ENCODE measurements around the gene UNC79.

Gene UNC79

DNA sequence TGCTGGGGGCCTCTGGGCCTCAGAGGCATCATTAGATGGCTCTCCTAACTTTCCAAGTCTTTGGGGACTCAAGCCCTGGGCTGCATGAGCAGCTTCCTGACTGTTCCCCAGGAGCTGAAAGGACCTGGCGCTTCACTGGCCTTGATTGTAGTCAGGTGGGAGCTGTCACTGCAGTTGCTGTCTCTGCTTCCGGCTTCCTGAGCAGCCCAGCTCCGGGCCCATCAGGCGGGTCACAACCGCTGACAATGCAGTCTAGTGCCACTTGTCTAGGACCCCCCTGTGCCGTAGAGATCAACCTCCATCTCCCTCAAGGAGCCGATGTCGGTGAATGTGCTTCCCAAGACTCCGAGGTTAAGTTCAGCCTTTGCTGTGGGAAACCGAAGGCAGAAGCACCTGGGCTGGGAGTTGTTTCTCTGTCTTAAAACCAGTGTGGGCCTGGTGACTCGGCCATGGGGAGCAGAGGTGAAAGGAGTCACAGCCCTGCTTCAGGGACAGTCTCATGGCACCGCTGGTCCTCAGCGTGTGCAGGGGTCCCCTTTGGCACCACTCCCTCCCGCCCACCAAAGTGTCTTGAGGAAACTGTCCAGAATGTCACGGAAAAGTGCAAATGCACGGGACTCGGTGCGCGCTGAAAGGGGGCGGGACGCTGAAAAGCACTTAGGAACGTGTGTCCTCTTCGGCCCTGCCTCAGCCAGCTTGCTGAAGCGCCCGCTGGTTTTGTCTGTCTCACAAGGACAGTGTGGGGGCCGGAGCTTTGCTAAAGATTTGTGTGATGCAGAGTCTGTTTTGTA, 312.7 kb downstream of the UNC79 start:
- ATAC-seq = no peak
- no peaks in the 10 kb centered on the region for H3K4me1 Mint-ChIP-seq
- no peak overlapping the region for H3K4me3 Mint-ChIP-seq
- peaks cover 6% of the 10 kb centered on the region for H3K9me3 Mint-ChIP-seq
- DNase-seq (ENCODE audit: low spot score in 2 of 2) = no peak
- H3K36me3 Mint-ChIP-seq = no peaks in the 10 kb centered on the region
- H3K27ac Mint-ChIP-seq = no peak overlapping the region

GRCh38 chr14:93744176-93744575, 313.4 kb downstream of the UNC79 start:
- DNase-seq (ENCODE audit: low spot score in 2 of 2) = no peak
- ATAC-seq = no peak
- no peak overlapping the region for H3K4me3 Mint-ChIP-seq
- H3K36me3 Mint-ChIP-seq = no peaks in the 10 kb centered on the region
- no peak overlapping the region for H3K27ac Mint-ChIP-seq
- H3K9me3 Mint-ChIP-seq = peaks cover 6% of the 10 kb centered on the region
- no peaks in the 10 kb centered on the region for H3K4me1 Mint-ChIP-seq

- H3K9me3 Mint-ChIP-seq = peaks cover 6% of the 10 kb centered on the region
- H3K4me3 Mint-ChIP-seq = no peak overlapping the region
- ATAC-seq = no peak
- no peaks in the 10 kb centered on the region for H3K4me1 Mint-ChIP-seq
- no peak for DNase-seq (ENCODE audit: low spot score in 2 of 2)
- H3K27ac Mint-ChIP-seq = no peak overlapping the region
- no peaks in the 10 kb centered on the region for H3K36me3 Mint-ChIP-seq
Observed at GRCh38 chr14:93744876-93745275, 314.1 kb downstream of the UNC79 start.

DNA sequence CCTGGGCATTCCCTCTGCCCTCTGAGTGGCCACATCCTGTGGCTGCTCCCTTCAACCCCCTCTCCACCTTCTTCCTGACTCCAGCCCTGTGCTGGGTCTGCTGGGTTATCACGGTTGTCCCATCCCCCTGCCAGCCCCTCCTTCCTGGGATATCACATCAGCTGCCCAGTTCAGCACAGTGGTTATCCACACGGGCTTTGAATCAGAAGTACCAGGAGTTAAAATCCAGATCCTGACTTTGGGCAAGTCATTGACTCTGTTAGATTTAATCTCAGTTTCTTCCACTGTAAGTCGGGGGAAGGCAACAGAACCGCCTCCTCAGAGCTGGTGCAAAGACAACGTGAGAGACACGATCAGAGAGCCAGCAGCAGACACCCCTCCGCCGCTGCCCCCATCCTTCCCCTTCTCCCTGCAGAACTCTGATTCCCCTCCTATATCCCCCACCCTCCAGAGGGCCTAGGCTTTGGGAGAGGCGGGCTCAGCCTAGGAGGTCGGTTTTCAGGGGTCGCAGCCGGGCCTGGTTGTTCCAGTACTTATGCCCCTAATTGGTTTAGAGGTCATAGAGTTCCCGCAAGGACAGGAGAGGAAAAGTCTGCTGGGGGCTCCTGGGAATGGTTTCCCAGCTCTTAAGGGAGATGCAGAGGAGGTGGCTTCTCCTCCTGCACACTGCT, 315.0 kb downstream of the UNC79 start:
- no peak overlapping the region for H3K27ac Mint-ChIP-seq
- no peak for DNase-seq (ENCODE audit: low spot score in 2 of 2)
- ATAC-seq = no peak
- H3K4me1 Mint-ChIP-seq = no peaks in the 10 kb centered on the region
- H3K36me3 Mint-ChIP-seq = no peaks in the 10 kb centered on the region
- no peak overlapping the region for H3K4me3 Mint-ChIP-seq
- H3K9me3 Mint-ChIP-seq = peaks cover 6% of the 10 kb centered on the region

GRCh38 chr14:93747102-93747501, 316.4 kb downstream of the UNC79 start:
- H3K36me3 Mint-ChIP-seq = no peaks in the 10 kb centered on the region
- no peak for DNase-seq (ENCODE audit: low spot score in 2 of 2)
- no peak overlapping the region for H3K4me3 Mint-ChIP-seq
- peaks cover 6% of the 10 kb centered on the region for H3K9me3 Mint-ChIP-seq
- H3K27ac Mint-ChIP-seq = no peak overlapping the region
- no peaks in the 10 kb centered on the region for H3K4me1 Mint-ChIP-seq
- ATAC-seq = no peak

GRCh38 chr14:93747560-93747959, 316.8 kb downstream of the UNC79 start:
- Mint-ChIP-seq H3K27ac (no peak overlapping the region), H3K4me1 (no peaks in the 10 kb centered on the region), H3K36me3 (no peaks in the 10 kb centered on the region), H3K9me3 (peaks cover 6% of the 10 kb centered on the region), H3K4me3 (no peak overlapping the region)
- no peak for DNase-seq (ENCODE audit: low spot score in 2 of 2)
- ATAC-seq = no peak

- Mint-ChIP-seq H3K27ac (no peak overlapping the region), H3K36me3 (no peaks in the 10 kb centered on the region), H3K4me3 (no peak overlapping the region), H3K4me1 (no peaks in the 10 kb centered on the region), H3K9me3 (peaks cover 6% of the 10 kb centered on the region)
- ATAC-seq (no peak), DNase-seq (ENCODE audit: low spot score in 2 of 2) (no peak)
Observed at GRCh38 chr14:93748208-93749075, 317.7 kb downstream of the UNC79 start.

GRCh38 chr14:93749076-93749420, 318.3 kb downstream of the UNC79 start:
- Mint-ChIP-seq H3K36me3 (no peaks in the 10 kb centered on the region), H3K4me1 (no peaks in the 10 kb centered on the region), H3K27ac (no peak overlapping the region), H3K4me3 (no peak overlapping the region), H3K9me3 (peaks cover 6% of the 10 kb centered on the region)
- DNase-seq (ENCODE audit: low spot score in 2 of 2) = no peak
- no peak for ATAC-seq

DNA sequence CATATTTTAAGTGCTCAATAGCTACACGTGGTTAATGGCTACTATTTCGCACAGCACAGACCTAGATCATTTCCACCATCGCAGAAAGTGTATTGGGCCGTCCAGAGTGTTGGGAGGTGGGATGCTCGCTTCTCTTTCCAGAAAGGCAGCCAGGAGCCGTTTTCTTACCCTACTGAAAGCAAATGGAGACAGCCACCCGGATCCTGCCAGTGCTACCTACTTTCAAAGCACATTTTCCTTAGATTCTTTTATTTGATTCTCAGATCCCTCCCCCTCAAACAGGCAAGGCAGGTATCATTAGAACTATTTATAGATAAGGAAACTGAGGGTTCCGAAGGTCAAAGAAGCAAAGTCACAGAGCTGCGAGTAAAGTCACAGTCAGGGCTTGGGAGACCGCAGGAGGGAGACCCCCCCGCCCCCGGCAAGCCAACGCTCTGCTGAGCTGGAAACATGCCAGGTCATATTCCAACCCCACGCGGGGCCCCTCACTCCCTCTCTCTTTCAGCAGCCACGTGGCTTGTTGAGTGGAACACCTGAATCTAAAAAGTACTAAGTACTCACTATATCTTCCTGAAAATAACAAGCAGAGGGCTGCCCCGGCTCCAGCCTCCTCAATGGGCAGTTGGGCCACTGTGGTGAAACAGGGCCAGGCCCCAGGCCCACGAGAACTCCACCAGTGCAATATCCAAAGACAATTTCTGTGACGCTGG, 321.4 kb downstream of the UNC79 start:
- Mint-ChIP-seq H3K4me1 (no peaks in the 10 kb centered on the region), H3K9me3 (peaks cover 6% of the 10 kb centered on the region), H3K4me3 (no peak overlapping the region), H3K36me3 (no peaks in the 10 kb centered on the region), H3K27ac (no peak overlapping the region)
- ATAC-seq (no peak), DNase-seq (ENCODE audit: low spot score in 2 of 2) (no peak)

- Mint-ChIP-seq H3K4me3 (no peak overlapping the region), H3K36me3 (no peaks in the 10 kb centered on the region), H3K4me1 (no peaks in the 10 kb centered on the region), H3K9me3 (no peaks in the 10 kb centered on the region), H3K27ac (no peak overlapping the region)
- no peak for ATAC-seq
- DNase-seq (ENCODE audit: low spot score in 2 of 2) = no peak
Observed at GRCh38 chr14:93752980-93753561, 322.3 kb downstream of the UNC79 start.

DNA sequence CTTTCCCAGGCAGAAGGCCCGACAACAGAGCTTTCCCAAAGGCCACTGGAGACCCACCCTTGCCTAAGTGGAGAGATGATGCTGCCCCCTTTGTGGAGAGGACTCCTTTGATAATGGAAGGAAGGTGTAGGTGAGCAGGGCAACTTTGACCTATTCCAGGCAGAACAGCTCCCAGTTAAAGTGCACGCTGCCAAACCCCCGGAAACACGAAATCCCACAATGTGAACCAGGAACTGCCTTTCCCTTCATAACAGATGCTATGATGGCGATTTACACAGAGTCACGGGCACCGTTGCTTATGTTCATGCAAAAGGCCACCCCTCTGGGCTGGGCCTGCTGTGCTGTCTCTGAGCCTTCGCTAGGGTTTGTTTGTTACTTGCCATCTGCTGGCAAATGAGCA, 322.9 kb downstream of the UNC79 start:
- Mint-ChIP-seq H3K4me1 (no peaks in the 10 kb centered on the region), H3K9me3 (no peaks in the 10 kb centered on the region), H3K4me3 (no peak overlapping the region), H3K36me3 (no peaks in the 10 kb centered on the region), H3K27ac (no peak overlapping the region)
- ATAC-seq = no peak
- no peak for DNase-seq (ENCODE audit: low spot score in 2 of 2)

GRCh38 chr14:93757206-93757605, 326.5 kb downstream of the UNC79 start:
- Mint-ChIP-seq H3K4me1 (no peaks in the 10 kb centered on the region), H3K9me3 (no peaks in the 10 kb centered on the region), H3K36me3 (no peaks in the 10 kb centered on the region), H3K4me3 (no peak overlapping the region), H3K27ac (no peak overlapping the region)
- ATAC-seq = no peak
- DNase-seq (ENCODE audit: low spot score in 2 of 2) = no peak

Measured in stimulated activated effector memory CD8-positive, alpha-beta T cell treated with anti-CD3 and anti-CD28 coated beads, Interleukin-12 subunit alpha, Interleukin-12 subunit beta, amount 100 ng/mL, for 72 hours (primary cell).